Activated naive CD8-positive, alpha-beta T cell treated with anti-CD3 and anti-CD28 coated beads, Interleukin-2, amount 50 U/mL, for 24 hours (primary cell): ENCODE data around the gene COX7A2L.
A peak's percentile ranks its signal among the peaks of the same experiment; 100 is the strongest.

Experiments
- ATAC-seq: fragments of 150-1000 bp; cut with Tn5 transposase; one replicate; pipeline ENCODE4 v1.10.0; 2021
- DNase-seq: peaks from one replicate; pipeline ENCODE4 v3.0.0; 2021
- H3K27ac Mint-ChIP-seq: one replicate; pipeline ENCODE4 v1.8.0; 2021; ENCODE audit warnings: mild to moderate bottlenecking, mixed read lengths
- H3K27me3 Mint-ChIP-seq: one replicate; pipeline ENCODE4 v1.8.0; 2021; ENCODE audit warnings: mixed read lengths
- H3K36me3 Mint-ChIP-seq: one replicate; pipeline ENCODE4 v1.8.0; 2021; ENCODE audit warnings: low read depth, mixed read lengths
- H3K4me1 Mint-ChIP-seq: one replicate; pipeline ENCODE4 v1.8.0; 2021; ENCODE audit warnings: mixed read lengths
- H3K4me3 Mint-ChIP-seq: one replicate; pipeline ENCODE4 v1.8.0; 2021; ENCODE audit warnings: mild to moderate bottlenecking, moderate library complexity, mixed read lengths
- H3K9me3 Mint-ChIP-seq: one replicate; pipeline ENCODE4 v1.8.0; 2021; ENCODE audit warnings: mixed read lengths

COX7A2L gene

GRCh38 chr2:42376758-42377157, 15.7 kb upstream of the COX7A2L start:
- Mint-ChIP-seq H3K36me3 (no peaks in the 10 kb centered on the region), H3K27me3 (no peaks in the 10 kb centered on the region), H3K4me1 (no peaks in the 10 kb centered on the region), H3K27ac (no peak overlapping the region), H3K9me3 (no peaks in the 10 kb centered on the region), H3K4me3 (no peak overlapping the region)
- DNase-seq: no peak
- no peak for ATAC-seq

- no peaks in the 10 kb centered on the region for H3K27me3 Mint-ChIP-seq
- no peak overlapping the region for H3K27ac Mint-ChIP-seq
- H3K36me3 Mint-ChIP-seq: no peaks in the 10 kb centered on the region
- DNase-seq (no peak), ATAC-seq (no peak)
- peaks cover 2% of the 10 kb centered on the region for H3K4me1 Mint-ChIP-seq
- H3K4me3 Mint-ChIP-seq: no peak overlapping the region
- no peaks in the 10 kb centered on the region for H3K9me3 Mint-ChIP-seq
These were observed 11.6 kb upstream of the COX7A2L start for GRCh38 chr2:42372474-42373200.

- no peaks in the 10 kb centered on the region for H3K36me3 Mint-ChIP-seq
- ATAC-seq: no peak
- peaks cover 2% of the 10 kb centered on the region for H3K4me1 Mint-ChIP-seq
- H3K9me3 Mint-ChIP-seq: no peaks in the 10 kb centered on the region
- H3K27ac Mint-ChIP-seq: no peak overlapping the region
- H3K4me3 Mint-ChIP-seq: no peak overlapping the region
- no peaks in the 10 kb centered on the region for H3K27me3 Mint-ChIP-seq
- no peak for DNase-seq
These were observed 10.8 kb upstream of the COX7A2L start for GRCh38 chr2:42371611-42372473.

- DNase-seq (no peak), ATAC-seq (no peak)
- H3K27me3 Mint-ChIP-seq: no peaks in the 10 kb centered on the region
- H3K27ac Mint-ChIP-seq: no peak overlapping the region
- H3K4me3 Mint-ChIP-seq: no peak overlapping the region
- H3K4me1 Mint-ChIP-seq: peaks cover 2% of the 10 kb centered on the region
- no peaks in the 10 kb centered on the region for H3K9me3 Mint-ChIP-seq
- no peaks in the 10 kb centered on the region for H3K36me3 Mint-ChIP-seq
These were observed 8.7 kb upstream of the COX7A2L start for GRCh38 chr2:42369532-42370229.

- DNase-seq (no peak), ATAC-seq (no peak)
- H3K4me1 Mint-ChIP-seq: peaks cover 2% of the 10 kb centered on the region
- no peaks in the 10 kb centered on the region for H3K9me3 Mint-ChIP-seq
- H3K27ac Mint-ChIP-seq: no peak overlapping the region
- no peak overlapping the region for H3K4me3 Mint-ChIP-seq
- no peaks in the 10 kb centered on the region for H3K27me3 Mint-ChIP-seq
- H3K36me3 Mint-ChIP-seq: no peaks in the 10 kb centered on the region
These were observed 8.0 kb upstream of the COX7A2L start for GRCh38 chr2:42368817-42369531.

- H3K36me3 Mint-ChIP-seq: no peaks in the 10 kb centered on the region
- no peaks in the 10 kb centered on the region for H3K9me3 Mint-ChIP-seq
- no peak for ATAC-seq
- no peak overlapping the region for H3K27ac Mint-ChIP-seq
- H3K27me3 Mint-ChIP-seq: no peaks in the 10 kb centered on the region
- DNase-seq: no peak
- peaks cover 2% of the 10 kb centered on the region for H3K4me1 Mint-ChIP-seq
- H3K4me3 Mint-ChIP-seq: no peak overlapping the region
These were observed 6.8 kb upstream of the COX7A2L start for GRCh38 chr2:42367835-42368234.

GRCh38 chr2:42366411-42366810, 5.4 kb upstream of the COX7A2L start:
- Mint-ChIP-seq H3K4me3 (no peak overlapping the region), H3K27ac (no peak overlapping the region), H3K27me3 (no peaks in the 10 kb centered on the region), H3K4me1 (peaks cover 11% of the 10 kb centered on the region), H3K9me3 (no peaks in the 10 kb centered on the region), H3K36me3 (no peaks in the 10 kb centered on the region)
- no peak for DNase-seq
- ATAC-seq: no peak

- Mint-ChIP-seq H3K4me1 (peaks cover 18% of the 10 kb centered on the region), H3K4me3 (no peak overlapping the region), H3K27me3 (no peaks in the 10 kb centered on the region), H3K36me3 (no peaks in the 10 kb centered on the region), H3K9me3 (no peaks in the 10 kb centered on the region), H3K27ac (no peak overlapping the region)
- ATAC-seq (no peak), DNase-seq (no peak)
These were observed 3.6 kb upstream of the COX7A2L start for GRCh38 chr2:42364658-42365057.

- Mint-ChIP-seq H3K4me3 (no peak overlapping the region), H3K36me3 (no peaks in the 10 kb centered on the region), H3K9me3 (no peaks in the 10 kb centered on the region), H3K4me1 (peaks cover 30% of the 10 kb centered on the region), H3K27me3 (no peaks in the 10 kb centered on the region), H3K27ac (no peak overlapping the region)
- ATAC-seq: no peak
- DNase-seq: no peak
These were observed 2.4 kb upstream of the COX7A2L start for GRCh38 chr2:42363413-42363812.

- H3K4me3 Mint-ChIP-seq: peak overlapping the region; percentile 87
- ATAC-seq (no peak), DNase-seq (no peak)
- peaks cover 7% of the 10 kb centered on the region for H3K36me3 Mint-ChIP-seq
- H3K27me3 Mint-ChIP-seq: no peaks in the 10 kb centered on the region
- peak overlapping the region; percentile 98 for H3K27ac Mint-ChIP-seq
- H3K4me1 Mint-ChIP-seq: peaks cover 44% of the 10 kb centered on the region
- no peaks in the 10 kb centered on the region for H3K9me3 Mint-ChIP-seq
These were observed 789 bp upstream of the COX7A2L start for GRCh38 chr2:42361728-42362283.

GRCh38 chr2:42360493-42360889, 526 bp downstream of the COX7A2L start:
- Mint-ChIP-seq H3K4me1 (peaks cover 53% of the 10 kb centered on the region), H3K36me3 (peaks cover 10% of the 10 kb centered on the region), H3K9me3 (no peaks in the 10 kb centered on the region), H3K27ac (peak overlapping the region; percentile 98), H3K27me3 (no peaks in the 10 kb centered on the region), H3K4me3 (peak overlapping the region; percentile 87)
- ATAC-seq: no peak
- no peak for DNase-seq

- Mint-ChIP-seq H3K36me3 (peaks cover 10% of the 10 kb centered on the region), H3K9me3 (no peaks in the 10 kb centered on the region), H3K4me3 (peak overlapping the region; percentile 87), H3K27ac (peak overlapping the region; percentile 98), H3K27me3 (no peaks in the 10 kb centered on the region), H3K4me1 (peaks cover 55% of the 10 kb centered on the region)
- DNase-seq: peak; percentile 22
- ATAC-seq: no peak
These were observed 993 bp downstream of the COX7A2L start for GRCh38 chr2:42359965-42360483.

GRCh38 chr2:42359304-42359964, 1.6 kb downstream of the COX7A2L start:
- peak overlapping the region; percentile 87 for H3K4me3 Mint-ChIP-seq
- ATAC-seq (no peak), DNase-seq (no peak)
- no peaks in the 10 kb centered on the region for H3K27me3 Mint-ChIP-seq
- no peaks in the 10 kb centered on the region for H3K9me3 Mint-ChIP-seq
- peaks cover 10% of the 10 kb centered on the region for H3K36me3 Mint-ChIP-seq
- H3K4me1 Mint-ChIP-seq: peaks cover 61% of the 10 kb centered on the region
- H3K27ac Mint-ChIP-seq: peak overlapping the region; percentile 98
